Skin of body (tissue), 2 donors: ENCODE data around the gene ICAM1. TPM values are rescaled to one million over a fixed set of nuclear protein-coding genes. Genes with fewer than 3 reads are reported as not detected.
"Not testable (repeated sequence)": the region's sequence is repeated elsewhere in the genome, so short reads cannot be mapped to it uniquely, and the experiment has no call there.

Experiments used
- DNase-seq: peaks from one replicate; lab custom pipeline; 2025; lab: John Stamatoyannopoulos, UW
- total RNA-seq: library from RNA; depleted of rRNA; stranded (reverse); fragments of >200 nt; gene quantifications from one replicate; pipeline ENCODE4 v1.2.3, GENCODE V29; 2014

The ICAM1 gene
- 11.3 TPM for total RNA-seq

GRCh38 chr19:10270616-10271394 is at the start of gene ICAM1:
Gene ICAM1 (plus strand): TSS chr19:10271120. CDS start chr19:10271160, 40 bp downstream.
- peak; percentile 28 for DNase-seq

DNA sequence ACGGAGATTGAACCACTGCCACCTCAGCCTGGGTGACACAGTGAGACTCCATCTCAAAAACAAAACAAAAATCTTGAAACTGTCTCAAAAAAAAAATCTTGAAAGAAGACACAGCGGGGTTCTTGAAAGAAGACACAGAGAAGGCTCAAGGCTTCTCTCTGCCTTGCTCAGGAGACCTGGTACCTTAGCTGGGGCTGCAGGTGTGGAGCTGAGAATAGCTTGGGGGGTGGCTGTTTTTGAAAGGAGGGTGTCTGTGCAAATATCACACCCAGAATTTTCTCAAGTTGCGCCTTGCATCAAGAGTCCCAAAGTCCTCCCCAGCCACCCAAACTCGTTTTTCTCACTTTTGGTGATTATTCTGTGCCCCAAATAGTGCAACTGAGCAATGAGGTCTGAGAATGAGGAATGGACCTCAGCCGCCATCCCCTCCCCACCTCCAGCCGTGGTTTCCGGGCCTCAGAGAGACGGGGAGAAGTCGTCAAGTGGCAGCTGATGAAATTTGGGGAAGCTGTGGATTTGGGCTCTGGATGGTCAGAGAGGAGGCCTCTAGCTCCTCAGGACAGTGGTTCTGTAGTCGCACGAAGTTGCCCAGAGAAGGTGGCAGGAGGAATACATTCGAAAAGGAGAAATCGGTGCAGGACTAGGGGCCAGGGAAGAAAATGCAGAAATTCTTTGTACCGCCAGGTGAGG is 48.6 kb upstream of the ICAM1 start:
- DNase-seq = no peak

DNA sequence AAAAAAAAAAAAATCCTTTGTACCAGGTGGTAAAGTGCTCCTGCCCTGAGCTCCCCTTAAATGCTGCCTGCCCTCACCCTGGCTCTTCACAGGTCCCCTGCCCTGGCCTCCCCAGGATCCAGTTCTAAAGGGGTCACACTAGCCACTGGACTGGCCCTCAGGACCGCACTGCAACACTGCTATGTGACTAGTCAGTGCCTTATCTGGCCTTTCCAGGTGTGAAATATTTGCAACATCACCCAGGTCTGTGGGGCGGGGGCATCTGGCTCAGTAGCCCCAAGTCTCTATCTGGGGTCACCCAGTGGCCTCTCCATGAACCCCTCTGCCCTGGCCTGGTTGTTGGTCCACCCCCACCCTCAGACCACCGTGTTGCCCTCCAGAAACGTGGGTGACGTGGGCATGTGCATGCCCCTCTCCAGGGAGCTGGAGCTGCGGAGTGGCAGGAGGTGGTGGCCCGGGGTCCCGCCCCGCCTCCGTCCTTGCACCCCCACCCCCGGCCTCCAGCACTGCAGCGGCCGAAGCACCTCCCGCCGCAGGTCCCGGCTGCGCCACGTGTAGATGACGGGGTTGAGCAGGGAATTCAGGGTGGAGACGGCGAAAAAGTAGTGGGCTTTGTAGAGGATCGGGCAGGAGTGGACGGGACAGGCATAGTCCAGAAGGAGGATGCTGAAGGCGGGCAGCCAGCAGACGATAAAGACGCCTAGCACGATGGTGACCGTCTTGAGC is 47.3 kb upstream of the ICAM1 start:
- no peak for DNase-seq

- no peak for DNase-seq
Observed at GRCh38 chr19:10224337-10224736, 46.6 kb upstream of the ICAM1 start.

DNA sequence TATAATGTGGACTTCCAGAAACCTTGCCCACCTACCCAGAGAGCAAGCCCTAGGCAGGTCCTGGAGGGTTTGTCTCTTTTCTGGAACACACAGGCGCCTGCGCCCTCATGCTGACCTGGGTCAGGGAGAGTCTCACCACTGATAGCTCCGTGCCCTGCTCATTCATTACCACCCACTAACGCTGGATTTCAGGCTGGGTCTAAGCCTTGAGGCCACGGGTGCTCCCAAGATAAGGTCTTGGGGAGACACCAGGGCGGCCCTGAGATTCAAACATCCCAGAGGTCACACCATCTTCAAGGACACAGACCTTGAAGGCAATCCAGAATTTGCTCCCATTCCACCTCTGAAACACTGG is 44.9 kb upstream of the ICAM1 start:
- DNase-seq = no peak

DNA sequence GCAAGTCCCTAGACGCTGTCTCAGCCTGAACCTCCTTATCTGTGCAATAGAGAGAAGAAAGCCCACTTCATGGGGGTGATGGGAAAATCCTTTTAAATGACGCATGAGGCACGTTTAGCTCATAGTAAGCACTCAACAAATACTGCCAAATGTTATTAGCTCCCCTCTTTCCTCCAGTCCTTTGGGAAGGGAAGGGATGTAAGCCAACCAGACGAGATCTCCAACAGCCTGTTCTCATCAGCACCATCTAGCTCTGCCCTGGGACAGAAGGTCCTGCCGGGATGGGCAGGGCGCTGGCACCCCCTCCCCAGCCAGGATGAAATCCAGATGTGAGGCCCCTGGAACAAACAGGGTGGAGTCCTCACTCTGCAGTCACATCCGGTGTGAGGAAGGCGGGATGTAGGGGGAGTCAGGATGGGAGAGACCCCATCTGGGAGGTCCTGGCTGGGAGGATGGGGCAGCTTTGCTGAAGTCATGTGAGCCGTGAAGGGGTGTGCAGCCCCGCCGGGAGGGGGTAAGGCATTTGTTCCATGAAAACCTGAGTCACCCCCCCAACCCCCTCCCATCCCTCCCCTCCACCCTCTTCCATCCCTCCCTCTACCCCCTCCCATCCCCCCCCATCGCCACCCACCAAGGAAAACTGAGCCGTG is 44.4 kb upstream of the ICAM1 start:
- DNase-seq = peak; percentile 99

- DNase-seq = peak; percentile 95
Observed at GRCh38 chr19:10227026-10227971, 43.6 kb upstream of the ICAM1 start.

DNA sequence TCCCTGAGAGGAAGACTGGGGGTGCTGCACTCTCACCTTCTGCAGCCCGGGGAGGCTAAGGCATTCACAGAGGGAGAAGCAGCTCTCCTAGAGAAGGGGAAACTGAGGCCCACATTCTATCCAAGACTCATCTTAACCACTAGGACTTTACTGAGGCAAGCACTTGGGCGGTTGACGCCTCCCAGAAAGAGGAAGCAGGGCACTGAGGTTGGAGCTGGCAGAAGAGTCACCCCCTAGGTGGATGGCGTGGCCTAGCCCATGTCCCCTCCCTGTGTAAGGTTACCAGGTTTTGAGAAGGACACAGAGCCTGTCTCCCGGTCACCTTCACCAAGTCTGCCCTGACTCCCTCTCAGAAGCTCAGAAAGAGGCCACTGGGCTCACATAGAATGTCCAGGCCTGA is 42.5 kb upstream of the ICAM1 start:
- no peak for DNase-seq

GRCh38 chr19:10228920-10229319 is 42.0 kb upstream of the ICAM1 start:
- DNase-seq = no peak

GRCh38 chr19:10230173-10230860 is 40.6 kb upstream of the ICAM1 start:
- DNase-seq = peak; percentile 29

DNA sequence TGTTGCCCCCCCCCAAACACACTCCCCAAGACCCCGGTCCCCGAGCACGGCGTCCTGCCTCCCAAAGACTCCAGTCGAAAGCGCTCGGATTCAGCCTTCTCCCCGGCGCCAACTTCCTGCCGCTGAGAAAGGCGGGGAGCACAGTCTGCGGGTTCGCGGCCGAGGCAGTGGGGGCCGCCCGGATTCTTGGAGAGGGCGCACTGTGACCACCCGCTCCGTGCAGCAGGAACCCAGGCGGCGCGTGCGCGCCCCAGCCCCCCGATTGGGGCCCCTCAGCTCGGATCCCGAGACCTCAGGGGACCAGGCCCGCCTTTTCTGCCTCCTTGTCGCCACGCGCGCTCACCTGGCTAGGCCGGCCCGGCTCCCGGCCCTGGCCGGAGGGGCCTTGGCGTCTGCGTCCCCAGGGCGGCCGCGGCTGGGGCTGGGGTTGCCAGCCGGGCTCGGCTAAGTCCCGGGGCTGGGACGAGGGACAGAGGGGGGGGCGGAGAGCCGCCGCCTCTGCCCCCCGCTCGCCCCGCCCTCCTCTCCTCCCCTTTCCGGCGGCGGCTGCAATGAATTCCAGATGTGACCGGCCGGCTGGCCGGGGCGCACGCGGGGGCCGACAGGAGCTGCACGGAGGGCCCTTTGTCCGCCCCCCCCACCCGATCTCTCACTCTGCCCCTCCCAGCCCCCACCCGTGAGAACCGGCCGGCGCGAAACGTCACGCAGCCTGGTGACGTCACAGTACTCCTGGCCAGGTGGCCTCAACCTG is 39.9 kb upstream of the ICAM1 start, which contains the start of gene S1PR2:
TSS of gene S1PR2 (minus strand) at position 471 of the 751 bp plus-strand sequence. CDS start 6,426 bp downstream, outside the sequence.
- peak; percentile 65 for DNase-seq

DNA sequence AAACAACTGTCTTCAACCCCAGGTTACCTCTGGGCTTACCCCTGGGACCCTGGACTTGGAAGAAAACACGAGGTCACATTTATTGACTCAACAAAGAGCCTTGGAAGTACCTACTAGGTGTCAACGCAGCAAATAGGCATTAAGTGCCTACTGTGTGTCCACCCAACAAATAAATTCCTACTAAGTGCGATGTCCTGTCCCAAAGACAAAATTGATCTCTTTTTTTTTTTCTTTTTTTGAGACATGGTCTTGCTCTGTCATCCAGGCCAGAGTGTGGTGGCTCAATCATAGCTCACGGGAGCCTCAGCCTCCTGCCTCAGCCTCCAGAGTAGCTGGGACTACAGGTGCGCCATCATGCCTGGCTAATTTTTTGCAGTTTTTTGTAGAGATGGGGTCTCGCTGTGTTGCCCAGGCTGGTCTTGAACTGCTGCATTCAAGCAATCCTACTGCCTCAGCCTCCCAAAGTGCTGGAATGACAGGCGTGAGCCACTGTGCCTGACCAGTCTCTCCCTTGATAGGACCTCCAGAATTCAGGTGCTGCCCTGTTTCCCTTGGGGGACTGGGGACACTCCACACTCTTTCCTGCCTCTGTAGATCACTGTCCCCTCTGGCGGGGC is 39.2 kb upstream of the ICAM1 start:
- no peak for DNase-seq

DNA sequence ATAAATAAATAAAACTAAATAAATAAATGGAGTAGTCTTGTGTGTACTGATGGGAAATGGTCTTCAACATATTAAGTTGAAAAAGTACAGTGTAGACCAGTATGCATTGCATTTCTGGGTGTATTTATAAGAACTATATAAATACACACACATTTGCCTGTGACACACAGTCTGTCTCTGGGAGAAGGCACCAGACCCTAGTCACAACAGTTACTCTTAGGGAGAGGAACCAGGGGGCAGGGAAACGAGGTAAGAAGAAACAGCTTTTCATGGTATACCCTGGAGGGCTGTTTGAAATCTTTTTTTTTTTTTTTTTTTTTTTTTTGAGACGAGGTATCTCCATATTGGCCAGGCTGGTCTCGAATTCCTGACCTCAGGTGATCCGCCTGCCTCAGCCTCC is 37.0 kb upstream of the ICAM1 start:
- DNase-seq = no peak

- DNase-seq = no peak
Observed at GRCh38 chr19:10235003-10235402, 35.9 kb upstream of the ICAM1 start.

DNA sequence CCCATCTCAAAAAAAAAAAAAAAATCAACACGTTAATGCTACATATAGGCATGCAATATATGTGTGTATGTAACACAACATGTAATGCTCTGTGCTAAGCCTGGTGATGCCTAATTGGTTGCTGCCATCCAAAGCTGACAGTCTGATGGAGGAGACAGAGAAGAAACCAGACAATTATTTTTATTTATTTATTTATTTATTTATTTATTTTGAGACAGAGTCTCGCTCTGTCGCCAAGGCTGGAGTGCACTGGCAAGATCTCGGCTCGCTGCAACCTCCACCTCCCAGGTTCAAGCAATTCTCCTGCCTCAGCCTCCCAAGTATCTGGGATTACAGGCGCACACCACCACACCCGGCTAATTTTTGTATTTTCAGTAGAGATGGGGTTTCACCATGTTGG is 35.5 kb upstream of the ICAM1 start:
- DNase-seq = not testable (repeated sequence)

GRCh38 chr19:10237702-10238101 is 33.2 kb upstream of the ICAM1 start:
- no peak for DNase-seq

DNA sequence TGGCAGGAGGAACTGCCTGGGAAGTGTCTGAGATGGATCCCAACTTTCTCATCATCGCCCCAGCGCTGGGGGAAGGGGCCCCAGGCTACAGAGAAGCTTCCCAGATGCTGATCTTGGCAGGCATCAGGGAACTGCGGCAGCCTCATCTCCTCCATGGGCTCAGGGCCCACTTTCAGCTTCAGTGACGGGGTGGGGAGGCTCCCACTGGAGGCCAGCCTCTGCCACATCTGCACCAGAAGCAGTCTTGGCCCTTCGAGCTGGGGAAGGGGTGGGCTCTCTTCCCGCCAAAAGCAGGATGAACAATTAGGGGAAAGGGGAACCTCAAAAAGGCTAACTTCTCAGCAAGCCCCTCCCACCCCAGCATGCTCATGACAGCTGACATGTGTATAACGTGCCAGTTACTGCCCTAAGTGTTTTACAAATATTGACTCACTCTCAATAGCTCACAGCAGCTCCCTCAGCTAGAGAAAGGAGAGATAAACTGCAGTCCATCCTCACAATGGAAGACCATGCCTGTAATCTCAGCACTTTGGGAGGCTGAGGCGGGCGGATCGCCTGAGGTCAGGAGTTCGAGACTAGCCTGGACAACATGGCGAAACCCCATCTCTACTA is 32.6 kb upstream of the ICAM1 start:
- DNase-seq = peak; percentile 99

GRCh38 chr19:10241826-10242449 is 29.0 kb upstream of the ICAM1 start:
- DNase-seq = not testable (repeated sequence)
